ENCODE data around the gene OR9G4.

OR9G4 gene

GRCh38 chr11:56776809-56777208 lies 28.3 kb upstream of the OR9G4 start:
- no peak overlapping the region for H3K9ac ChIP-seq (ENCODE audit: low read length)
- H3K9me3 ChIP-seq (ENCODE audit: low read length), result no peaks in the 10 kb centered on the region

GRCh38 chr11:56764976-56765375 lies 16.5 kb upstream of the OR9G4 start:
- Histone ChIP-seq H3K4me1 (ENCODE audit: insufficient read depth, low read length, severe bottlenecking) (no peaks in the 10 kb centered on the region), H3K79me2 (ENCODE audit: insufficient read depth, low read length) (no peaks in the 10 kb centered on the region), H4K20me1 (ENCODE audit: insufficient read depth, low read length) (no peaks in the 10 kb centered on the region), H3K9ac (ENCODE audit: low read length) (no peak overlapping the region), H3K4me2 (ENCODE audit: low read length) (no peak overlapping the region), H3F3A (ENCODE audit: insufficient read depth, low read length) (no peaks in the 10 kb centered on the region), H3K36me3 (ENCODE audit: insufficient read depth, low read length) (no peaks in the 10 kb centered on the region), H3K9me2 (ENCODE audit: low read depth, low read length) (no peaks in the 10 kb centered on the region), H3K4me3 (ENCODE audit: low read depth, low read length, poor library complexity, severe bottlenecking) (no peak overlapping the region), H2AFZ (ENCODE audit: low read length) (no peak overlapping the region), H3K27me3 (ENCODE audit: insufficient read depth, low read length) (no peaks in the 10 kb centered on the region), H3K9me3 (ENCODE audit: low read length) (no peaks in the 10 kb centered on the region), H3K27ac (ENCODE audit: low read depth, low read length, poor library complexity, severe bottlenecking) (no peak overlapping the region)
- no peak for TF ChIP-seq EZH2 (IDR thresholded peaks at IDR 0.05; ENCODE audit: borderline replicate concordance, low read length)
- TF ChIP-seq CTCF (IDR thresholded peaks at IDR 0.05; ENCODE audit: low read length), result no peak

More at GRCh38 chr11:56776809-56777208, 28.3 kb upstream of the OR9G4 start:
- H3K36me3 ChIP-seq (ENCODE audit: insufficient read depth, low read length), result no peaks in the 10 kb centered on the region
- no peaks in the 10 kb centered on the region for H3K4me1 ChIP-seq (ENCODE audit: insufficient read depth, low read length, severe bottlenecking)
- no peak overlapping the region for H3K4me2 ChIP-seq (ENCODE audit: low read length)
- H3K79me2 ChIP-seq (ENCODE audit: insufficient read depth, low read length), result no peaks in the 10 kb centered on the region
- H3K27ac ChIP-seq (ENCODE audit: low read depth, low read length, poor library complexity, severe bottlenecking), result no peak overlapping the region
- no peak overlapping the region for H3K4me3 ChIP-seq (ENCODE audit: low read depth, low read length, poor library complexity, severe bottlenecking)
- no peaks in the 10 kb centered on the region for H3K27me3 ChIP-seq (ENCODE audit: insufficient read depth, low read length)
- no peak overlapping the region for H2AFZ ChIP-seq (ENCODE audit: low read length)
- H3K9me2 ChIP-seq (ENCODE audit: low read depth, low read length), result no peaks in the 10 kb centered on the region
- no peaks in the 10 kb centered on the region for H4K20me1 ChIP-seq (ENCODE audit: insufficient read depth, low read length)
- no peaks in the 10 kb centered on the region for H3F3A ChIP-seq (ENCODE audit: insufficient read depth, low read length)
- TF ChIP-seq CTCF (IDR thresholded peaks at IDR 0.05; ENCODE audit: low read length) (no peak), EZH2 (IDR thresholded peaks at IDR 0.05; ENCODE audit: borderline replicate concordance, low read length) (no peak)

GRCh38 chr11:56751480-56751879 lies 3.0 kb upstream of the OR9G4 start:
- no peak overlapping the region for H3K4me2 ChIP-seq (ENCODE audit: low read length)
- no peaks in the 10 kb centered on the region for H4K20me1 ChIP-seq (ENCODE audit: insufficient read depth, low read length)
- H3K27me3 ChIP-seq (ENCODE audit: insufficient read depth, low read length), result no peaks in the 10 kb centered on the region
- no peaks in the 10 kb centered on the region for H3F3A ChIP-seq (ENCODE audit: insufficient read depth, low read length)
- no peaks in the 10 kb centered on the region for H3K9me3 ChIP-seq (ENCODE audit: low read length)
- H3K9me2 ChIP-seq (ENCODE audit: low read depth, low read length), result no peaks in the 10 kb centered on the region
- no peak overlapping the region for H3K27ac ChIP-seq (ENCODE audit: low read depth, low read length, poor library complexity, severe bottlenecking)
- H3K4me3 ChIP-seq (ENCODE audit: low read depth, low read length, poor library complexity, severe bottlenecking), result no peak overlapping the region
- H3K9ac ChIP-seq (ENCODE audit: low read length), result no peak overlapping the region
- H3K4me1 ChIP-seq (ENCODE audit: insufficient read depth, low read length, severe bottlenecking), result no peaks in the 10 kb centered on the region
- TF ChIP-seq CTCF (IDR thresholded peaks at IDR 0.05; ENCODE audit: low read length) (no peak), EZH2 (IDR thresholded peaks at IDR 0.05; ENCODE audit: borderline replicate concordance, low read length) (no peak)
- no peak overlapping the region for H2AFZ ChIP-seq (ENCODE audit: low read length)
- no peaks in the 10 kb centered on the region for H3K36me3 ChIP-seq (ENCODE audit: insufficient read depth, low read length)
- no peaks in the 10 kb centered on the region for H3K79me2 ChIP-seq (ENCODE audit: insufficient read depth, low read length)

Measured in OCI-LY1 (cell line).